OCI-LY1 (cell line): ENCODE data around the gene FRAS1.

Experiments
- H2AFZ ChIP-seq: fragments of 200-600 bp; sonication (generic), shearing (Covaris generic); 2 replicates; pipeline ENCODE4 v1.6.0; 2014; ENCODE audit warnings: antibody characterized with exemption, mild to moderate bottlenecking, low read length
- H3F3A ChIP-seq: fragments of 200-600 bp; sonication (generic), shearing (Covaris generic); 2 replicates; pipeline ENCODE4 v1.6.0; 2014; ENCODE audit warnings: mild to moderate bottlenecking, antibody characterized with exemption, low read length, moderate library complexity; ENCODE audit not compliant: insufficient read depth
- H3K27ac ChIP-seq: fragments of 200-600 bp; sonication (generic); 2 replicates; pipeline ENCODE4 v1.5.1; 2014; ENCODE audit warnings: low read length, mixed run types, mild to moderate bottlenecking, low read depth; ENCODE audit not compliant: poor library complexity, severe bottlenecking
- H3K27me3 ChIP-seq: fragments of 200-600 bp; sonication (generic); 2 replicates; pipeline ENCODE4 v1.6.0; 2014; ENCODE audit warnings: antibody characterized with exemption, mild to moderate bottlenecking, low read length, moderate library complexity; ENCODE audit not compliant: insufficient read depth
- H3K36me3 ChIP-seq: fragments of 200-600 bp; sonication (generic); 2 replicates; pipeline ENCODE4 v1.6.1; 2014; ENCODE audit warnings: mild to moderate bottlenecking, antibody characterized with exemption, low read length, moderate library complexity, mixed read lengths; ENCODE audit not compliant: insufficient read depth
- H3K4me1 ChIP-seq: fragments of 200-600 bp; sonication (generic); 2 replicates; pipeline ENCODE4 v1.5.1; 2014; ENCODE audit warnings: mild to moderate bottlenecking, low read length, moderate library complexity; ENCODE audit not compliant: insufficient read depth, severe bottlenecking
- H3K4me2 ChIP-seq: fragments of 200-600 bp; sonication (generic), shearing (Covaris generic); 2 replicates; pipeline ENCODE4 v1.6.1; 2014; ENCODE audit warnings: low read length
- H3K4me3 ChIP-seq: fragments of 200-600 bp; sonication (generic); 2 replicates; pipeline ENCODE4 v1.5.1; 2014; ENCODE audit warnings: low read length, low read depth, mild to moderate bottlenecking, mixed read lengths; ENCODE audit not compliant: poor library complexity, severe bottlenecking
- H3K79me2 ChIP-seq: fragments of 200-600 bp; shearing (Covaris generic); 2 replicates; pipeline ENCODE4 v1.6.1; 2016; ENCODE audit warnings: mixed run types, low read length, mixed read lengths; ENCODE audit not compliant: insufficient read depth
- H3K9ac ChIP-seq: fragments of 200-600 bp; sonication (generic), shearing (Covaris generic); 2 replicates; pipeline ENCODE4 v1.6.1; 2014; ENCODE audit warnings: mild to moderate bottlenecking, low read length, mixed read lengths
- H3K9me2 ChIP-seq: fragments of 200-600 bp; sonication (generic), shearing (Covaris generic); 2 replicates; pipeline ENCODE4 v1.6.1; 2014; ENCODE audit warnings: low read depth, mild to moderate bottlenecking, low read length, mixed read lengths
- H3K9me3 ChIP-seq: fragments of 200-600 bp; shearing (Covaris generic); 2 replicates; pipeline ENCODE4 v1.6.1; 2014; ENCODE audit warnings: low read length, mixed read lengths
- H4K20me1 ChIP-seq: fragments of 200-600 bp; sonication (generic), shearing (Covaris generic); 2 replicates; pipeline ENCODE4 v1.6.0; 2016; ENCODE audit warnings: mild to moderate bottlenecking, low read length; ENCODE audit not compliant: insufficient read depth
- CTCF ChIP-seq: fragments of 200-600 bp; sonication (generic), shearing (Covaris generic); IDR thresholded peaks from 2 replicates; pipeline ENCODE4 v1.5.1; 2017; ENCODE audit warnings: mild to moderate bottlenecking, antibody characterized with exemption, low read length, moderate library complexity, mixed read lengths
- EZH2 ChIP-seq: fragments of 200-600 bp; sonication (generic), shearing (Covaris generic); IDR thresholded peaks from 2 replicates; pipeline ENCODE4 v1.8.0; 2017; ENCODE audit warnings: borderline replicate concordance, mixed run types, mild to moderate bottlenecking, antibody characterized with exemption, low read length, moderate library complexity, mixed read lengths

Gene FRAS1

GRCh38 chr4:78480286-78480685, 423.2 kb downstream of the FRAS1 start:
- Histone ChIP-seq H3F3A (no peaks in the 10 kb centered on the region), H3K4me3 (no peak overlapping the region), H3K79me2 (no peaks in the 10 kb centered on the region), H3K4me1 (no peaks in the 10 kb centered on the region), H3K9me2 (no peaks in the 10 kb centered on the region), H3K27ac (no peak overlapping the region), H3K9ac (no peak overlapping the region), H3K4me2 (no peak overlapping the region), H3K9me3 (no peaks in the 10 kb centered on the region), H3K27me3 (no peaks in the 10 kb centered on the region), H4K20me1 (no peaks in the 10 kb centered on the region), H3K36me3 (no peaks in the 10 kb centered on the region), H2AFZ (no peak overlapping the region)
- TF ChIP-seq EZH2 = no peak

- Histone ChIP-seq H3K4me2 (no peak overlapping the region), H3K9me2 (no peaks in the 10 kb centered on the region), H4K20me1 (no peaks in the 10 kb centered on the region), H3K79me2 (no peaks in the 10 kb centered on the region), H3K9me3 (no peaks in the 10 kb centered on the region), H2AFZ (no peak overlapping the region), H3F3A (no peaks in the 10 kb centered on the region), H3K27me3 (no peaks in the 10 kb centered on the region), H3K4me1 (no peaks in the 10 kb centered on the region), H3K27ac (no peak overlapping the region), H3K9ac (no peak overlapping the region), H3K36me3 (no peaks in the 10 kb centered on the region), H3K4me3 (no peak overlapping the region)
- TF ChIP-seq EZH2 = no peak
- TF ChIP-seq CTCF = no peak
Observed at GRCh38 chr4:78481180-78481579, 424.1 kb downstream of the FRAS1 start.

GRCh38 chr4:78482281-78482680, 425.2 kb downstream of the FRAS1 start:
- TF ChIP-seq CTCF (no peak), EZH2 (no peak)
- Histone ChIP-seq H3K9me3 (no peaks in the 10 kb centered on the region), H3K4me1 (no peaks in the 10 kb centered on the region), H3K27ac (no peak overlapping the region), H3K4me3 (no peak overlapping the region), H3K79me2 (no peaks in the 10 kb centered on the region), H3K36me3 (no peaks in the 10 kb centered on the region), H2AFZ (no peak overlapping the region), H3K9ac (no peak overlapping the region), H3K4me2 (no peak overlapping the region), H3K27me3 (no peaks in the 10 kb centered on the region), H3K9me2 (no peaks in the 10 kb centered on the region), H4K20me1 (no peaks in the 10 kb centered on the region), H3F3A (no peaks in the 10 kb centered on the region)

- Histone ChIP-seq H3K4me1 (no peaks in the 10 kb centered on the region), H3K27me3 (no peaks in the 10 kb centered on the region), H3K36me3 (no peaks in the 10 kb centered on the region), H3K9me3 (no peaks in the 10 kb centered on the region), H3K9ac (no peak overlapping the region), H3K4me3 (no peak overlapping the region), H3F3A (no peaks in the 10 kb centered on the region), H3K9me2 (no peaks in the 10 kb centered on the region), H4K20me1 (no peaks in the 10 kb centered on the region), H3K79me2 (no peaks in the 10 kb centered on the region), H3K4me2 (no peak overlapping the region), H3K27ac (no peak overlapping the region), H2AFZ (no peak overlapping the region)
- TF ChIP-seq CTCF = no peak
- no peak for TF ChIP-seq EZH2
Observed at GRCh38 chr4:78483811-78484210, 426.7 kb downstream of the FRAS1 start.
